DOHH2 (cell line): Measurements from ENCODE around the gene SC5D.

Experiments
- H3F3A ChIP-seq: fragments of 200-600 bp; sonication (generic), shearing (Covaris generic); 2 replicates; pipeline ENCODE4 v1.6.0; 2016; ENCODE audit warnings: antibody characterized with exemption, mild to moderate bottlenecking; ENCODE audit not compliant: control insufficient read depth, insufficient read depth
- H3K27ac ChIP-seq: fragments of 200-600 bp; sonication (generic); 2 replicates; pipeline ENCODE4 v1.5.1; 2014; ENCODE audit warnings: low read depth, mild to moderate bottlenecking, low read length, moderate library complexity
- H3K27me3 ChIP-seq: fragments of 200-600 bp; sonication (generic); 2 replicates; pipeline ENCODE4 v1.6.1; 2014; ENCODE audit warnings: mild to moderate bottlenecking, low read length, mixed read lengths; ENCODE audit not compliant: control insufficient read depth
- H3K36me3 ChIP-seq: fragments of 200-600 bp; sonication (generic); 2 replicates; pipeline ENCODE4 v1.6.1; 2014; ENCODE audit warnings: mild to moderate bottlenecking, low read length, moderate library complexity, mixed read lengths; ENCODE audit not compliant: control insufficient read depth
- H3K4me1 ChIP-seq: fragments of 200-600 bp; sonication (generic); 2 replicates; pipeline ENCODE4 v1.6.1; 2014; ENCODE audit warnings: mild to moderate bottlenecking, low read length, mixed read lengths; ENCODE audit not compliant: control insufficient read depth
- H3K4me2 ChIP-seq: fragments of 200-600 bp; sonication (generic); 2 replicates; pipeline ENCODE4 v1.6.0; 2014; ENCODE audit warnings: mild to moderate bottlenecking, low read length, moderate library complexity
- H3K4me3 ChIP-seq: fragments of 200-600 bp; sonication (generic); 2 replicates; pipeline ENCODE4 v1.5.1; 2014; ENCODE audit warnings: mild to moderate bottlenecking, low read length, mixed read lengths
- H3K79me2 ChIP-seq: fragments of 200-600 bp; sonication (generic); 2 replicates; pipeline ENCODE4 v1.6.1; 2014; ENCODE audit warnings: mild to moderate bottlenecking, low read length, mixed read lengths; ENCODE audit not compliant: control insufficient read depth
- H3K9me2 ChIP-seq: fragments of 200-600 bp; sonication (generic); replicated peaks from 2 replicates; pipeline ENCODE4 v1.6.1; 2014; ENCODE audit warnings: mild to moderate bottlenecking, low read length, mixed read lengths; ENCODE audit not compliant: control insufficient read depth
- H3K9me3 ChIP-seq: fragments of 200-600 bp; sonication (generic); 2 replicates; pipeline ENCODE4 v1.6.1; 2014; ENCODE audit warnings: antibody characterized with exemption, low read length, mixed read lengths; ENCODE audit not compliant: control insufficient read depth, insufficient read depth
- H4K20me1 ChIP-seq: fragments of 200-600 bp; sonication (generic); 2 replicates; pipeline ENCODE4 v1.6.0; 2014; ENCODE audit warnings: low read depth, mild to moderate bottlenecking, antibody characterized with exemption, low read length, moderate library complexity; ENCODE audit not compliant: control insufficient read depth, insufficient read depth
- CTCF ChIP-seq: fragments of 200-600 bp; sonication (generic); IDR thresholded peaks from one replicate; pipeline ENCODE4 v1.5.1; 2014; ENCODE audit warnings: antibody characterized with exemption, mild to moderate bottlenecking, low read depth, low read length; ENCODE audit not compliant: poor library complexity, severe bottlenecking
- EZH2phosphoT487 ChIP-seq: fragments of 200-600 bp; sonication (generic); IDR thresholded peaks from 2 replicates; pipeline ENCODE4 v1.6.1; 2017; ENCODE audit warnings: borderline replicate concordance, mild to moderate bottlenecking, antibody characterized with exemption, low read length, moderate library complexity, mixed read lengths

Gene SC5D

GRCh38 chr11:121250843-121251242, 41.7 kb upstream of the SC5D start:
- Histone ChIP-seq H4K20me1 (no peaks in the 10 kb centered on the region), H3K27ac (no peak overlapping the region), H3K4me3 (no peak overlapping the region), H3K4me2 (no peak overlapping the region), H3K36me3 (no peaks in the 10 kb centered on the region), H3K9me2 (no peaks in the 10 kb centered on the region), H3K79me2 (no peaks in the 10 kb centered on the region), H3K27me3 (no peaks in the 10 kb centered on the region), H3K9me3 (no peaks in the 10 kb centered on the region), H3F3A (no peaks in the 10 kb centered on the region), H3K4me1 (no peaks in the 10 kb centered on the region)
- TF ChIP-seq EZH2phosphoT487 = no peak
- TF ChIP-seq CTCF = no peak

DNA sequence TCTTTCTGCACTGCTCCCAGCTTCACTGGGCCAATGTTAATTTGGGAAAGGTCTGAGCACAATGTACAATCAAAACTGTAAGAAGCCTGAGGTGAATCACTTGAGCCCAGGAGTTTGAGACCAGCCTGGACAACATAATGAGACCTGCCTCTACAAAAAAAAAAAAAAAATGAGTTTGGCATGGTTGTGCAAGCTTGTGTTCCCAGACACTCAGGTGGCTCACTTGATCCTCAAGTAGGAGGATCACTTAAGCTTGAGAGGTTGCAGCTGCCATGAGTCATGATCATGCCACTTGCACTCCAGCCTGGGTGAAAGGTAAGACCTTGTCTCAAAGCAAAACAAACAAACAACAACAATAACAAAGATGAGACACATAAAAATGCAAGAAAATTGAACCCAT, 38.6 kb upstream of the SC5D start:
- Histone ChIP-seq H3K27ac (no peak overlapping the region), H3K36me3 (no peaks in the 10 kb centered on the region), H3K9me2 (no peaks in the 10 kb centered on the region), H3K27me3 (peaks cover 4% of the 10 kb centered on the region; the same call in 1 of the 2 replicates), H3F3A (no peaks in the 10 kb centered on the region), H3K4me2 (no peak overlapping the region), H3K4me1 (no peaks in the 10 kb centered on the region), H4K20me1 (no peaks in the 10 kb centered on the region), H3K79me2 (no peaks in the 10 kb centered on the region), H3K4me3 (no peak overlapping the region), H3K9me3 (no peaks in the 10 kb centered on the region)
- no peak for TF ChIP-seq EZH2phosphoT487
- no peak for TF ChIP-seq CTCF

DNA sequence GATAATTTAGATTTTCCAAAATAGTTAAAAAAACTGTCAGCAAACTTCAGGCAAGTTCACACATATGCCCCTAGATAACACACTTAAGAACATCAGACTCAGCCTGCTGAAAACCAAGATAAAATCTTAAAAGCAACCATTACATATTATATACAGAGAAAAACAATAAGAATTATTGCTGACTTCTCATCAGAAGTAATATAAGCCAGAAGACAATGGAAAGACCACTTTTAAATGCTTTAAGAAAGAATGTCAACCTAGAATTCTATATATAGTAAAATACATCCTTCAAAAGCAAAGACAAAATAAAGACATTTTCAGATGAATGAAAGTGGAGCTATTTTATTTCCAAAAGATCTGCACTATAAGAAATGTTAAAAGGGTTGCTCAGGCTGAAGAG, 37.8 kb upstream of the SC5D start:
- no peaks in the 10 kb centered on the region for H4K20me1 ChIP-seq
- no peaks in the 10 kb centered on the region for H3K9me2 ChIP-seq
- H3K36me3 ChIP-seq = no peaks in the 10 kb centered on the region
- H3K4me2 ChIP-seq = no peak overlapping the region
- H3K9me3 ChIP-seq = no peaks in the 10 kb centered on the region
- peaks cover 4% of the 10 kb centered on the region; the same call in 1 of the 2 replicates for H3K27me3 ChIP-seq
- TF ChIP-seq EZH2phosphoT487 = no peak
- no peak for TF ChIP-seq CTCF
- H3K4me3 ChIP-seq = no peak overlapping the region
- no peaks in the 10 kb centered on the region for H3K4me1 ChIP-seq
- H3K79me2 ChIP-seq = no peaks in the 10 kb centered on the region
- no peaks in the 10 kb centered on the region for H3F3A ChIP-seq
- H3K27ac ChIP-seq = no peak overlapping the region
